HG02938 (cell line): ENCODE measurements around the gene CNTNAP5.

Experiments
- ATAC-seq: cut with Tn5 transposase; IDR thresholded peaks from one replicate; pipeline ENCODE4 v1.9.1; 2021; ENCODE audit warnings: mild to moderate bottlenecking, moderate library complexity; ENCODE audit not compliant: unreplicated experiment

CNTNAP5 gene

DNA sequence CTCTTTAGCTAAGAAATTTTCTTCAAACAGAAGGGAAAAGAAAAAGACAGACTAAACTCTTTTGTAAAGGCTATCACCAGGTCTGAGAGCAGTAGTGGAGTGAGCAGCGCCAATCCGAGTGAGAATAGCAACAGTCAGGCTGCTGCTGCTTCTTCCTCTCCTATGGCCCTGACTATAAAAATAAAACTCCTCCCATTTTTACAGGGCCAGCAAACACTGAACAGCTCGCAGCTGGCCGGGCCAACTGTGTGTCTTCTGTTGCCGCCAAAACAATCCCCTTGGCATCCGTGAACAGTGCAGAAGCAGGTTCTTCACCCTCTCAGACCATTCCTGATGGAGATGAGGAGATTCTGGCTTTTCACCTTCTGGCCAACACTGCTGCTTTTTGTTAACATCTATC is 124.5 kb downstream of the CNTNAP5 start:
- no peak for ATAC-seq

- no peak for ATAC-seq
Measured at GRCh38 chr2:124151691-124152090, 126.6 kb downstream of the CNTNAP5 start.

DNA sequence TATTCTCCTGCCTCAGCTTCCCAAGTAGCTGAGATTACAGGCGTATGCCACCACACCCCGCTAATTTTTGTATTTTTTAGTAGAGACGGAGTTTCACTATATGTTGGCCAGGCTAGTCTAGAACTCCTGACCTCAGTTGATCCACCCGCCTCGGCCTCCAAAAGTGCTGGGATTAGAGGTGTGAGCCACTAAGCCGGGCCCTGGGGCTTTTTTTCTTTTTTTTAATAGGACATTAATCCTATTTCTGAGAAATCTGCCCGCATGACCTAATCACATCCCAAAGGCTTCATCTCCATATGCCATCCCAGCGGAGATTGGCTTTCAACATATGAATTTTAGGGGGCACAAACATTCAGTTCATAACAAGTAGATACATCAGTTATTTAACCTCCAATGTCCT is 128.6 kb downstream of the CNTNAP5 start:
- no peak for ATAC-seq

DNA sequence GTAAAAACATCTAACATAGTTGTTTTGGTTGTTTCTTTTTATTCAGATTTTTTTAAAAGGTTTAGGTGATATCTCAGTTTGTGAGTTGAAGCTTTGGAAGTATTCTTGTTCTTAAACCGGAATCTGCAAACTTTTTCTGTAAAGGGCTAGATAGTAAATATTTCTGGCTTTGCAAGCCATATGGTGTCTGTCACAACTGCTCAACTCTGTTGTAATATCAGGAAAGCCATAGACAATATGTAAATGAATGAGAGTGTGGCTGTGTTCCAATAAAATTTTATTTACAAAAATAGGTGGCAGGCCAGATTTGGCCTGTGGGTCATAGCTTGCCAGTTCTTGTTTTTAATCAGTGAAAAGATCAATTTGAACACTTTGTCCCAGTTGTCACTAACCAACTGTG is 134.1 kb downstream of the CNTNAP5 start:
- ATAC-seq: no peak

DNA sequence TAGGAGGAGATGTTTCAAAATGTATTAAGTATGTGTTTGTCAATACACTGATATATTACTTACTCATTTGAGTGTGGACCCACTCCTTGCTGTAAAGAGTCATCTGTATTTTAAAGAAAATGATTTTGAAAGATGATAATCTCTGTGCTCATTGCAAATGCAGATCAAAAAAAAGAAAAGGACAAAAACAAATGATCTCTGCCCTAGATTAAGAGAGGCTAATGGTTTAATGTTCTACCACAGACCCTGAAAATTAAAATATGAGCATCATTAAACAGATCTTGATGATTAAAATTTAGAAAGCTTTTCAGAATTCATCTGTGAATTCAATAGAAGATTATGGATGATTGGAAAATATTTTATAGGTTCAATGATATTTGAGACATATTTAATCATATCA is 136.5 kb downstream of the CNTNAP5 start:
- ATAC-seq: no peak

DNA sequence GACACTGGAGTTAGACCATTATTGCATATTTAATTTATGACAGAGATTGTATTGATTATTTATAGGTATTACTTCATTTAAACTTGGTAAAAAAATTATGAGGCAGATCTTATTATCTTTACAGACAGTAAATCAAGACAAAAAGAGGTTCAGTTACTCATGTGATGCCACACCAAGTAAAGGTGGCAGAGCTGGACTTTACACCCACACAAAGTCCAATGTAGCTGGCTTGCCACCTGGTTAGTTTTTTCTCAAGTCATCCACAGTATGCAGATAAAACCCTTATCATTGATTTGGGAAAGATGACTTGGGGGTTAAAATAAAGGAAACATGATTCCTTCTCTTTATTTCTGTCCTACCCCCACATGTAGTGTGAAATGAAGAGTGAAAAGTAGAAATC is 137.2 kb downstream of the CNTNAP5 start:
- no peak for ATAC-seq

DNA sequence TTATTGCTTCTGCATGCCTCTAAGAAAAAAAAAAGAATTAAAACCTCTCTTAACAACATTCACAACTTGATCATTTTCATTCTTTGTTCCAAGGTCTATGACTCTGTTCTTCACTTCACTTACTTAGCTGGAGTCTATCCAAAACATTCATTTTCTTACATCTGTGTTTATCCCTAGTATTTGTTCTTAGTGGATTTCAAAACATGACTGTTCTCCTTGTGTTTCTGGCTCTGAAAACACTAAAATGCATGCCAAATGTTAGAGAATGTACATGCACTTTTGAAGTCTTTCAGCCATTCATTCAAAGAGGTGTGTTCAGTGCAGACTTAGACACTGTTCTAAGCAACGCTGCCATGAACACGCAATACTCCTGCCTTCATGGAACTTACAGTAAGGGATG is 138.8 kb downstream of the CNTNAP5 start:
- no peak for ATAC-seq

- ATAC-seq: no peak
Measured at GRCh38 chr2:124165698-124166097, 140.6 kb downstream of the CNTNAP5 start.

- ATAC-seq: no peak
Measured at GRCh38 chr2:124171472-124172063, 146.5 kb downstream of the CNTNAP5 start.

GRCh38 chr2:124178719-124179118 is 153.6 kb downstream of the CNTNAP5 start:
- ATAC-seq: no peak

DNA sequence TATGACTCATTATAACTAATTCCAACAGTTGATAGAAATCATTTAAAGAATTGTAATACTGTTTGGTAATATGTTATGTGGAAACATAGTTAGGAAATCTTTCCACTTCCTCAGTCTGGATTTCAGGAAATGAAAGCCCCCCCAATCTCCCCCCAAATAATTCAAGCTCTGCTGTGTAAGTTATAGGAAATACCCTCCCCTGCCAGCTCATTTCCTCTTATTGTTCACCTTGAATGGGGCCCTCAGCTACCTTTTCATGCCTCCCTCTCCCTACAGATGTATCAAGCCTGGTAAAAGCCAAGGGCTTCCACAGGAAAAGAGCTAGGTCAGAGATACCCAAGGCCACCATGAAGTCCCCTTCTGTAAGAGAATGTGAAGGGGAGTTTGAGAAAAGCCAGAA is 155.5 kb downstream of the CNTNAP5 start:
- no peak for ATAC-seq

DNA sequence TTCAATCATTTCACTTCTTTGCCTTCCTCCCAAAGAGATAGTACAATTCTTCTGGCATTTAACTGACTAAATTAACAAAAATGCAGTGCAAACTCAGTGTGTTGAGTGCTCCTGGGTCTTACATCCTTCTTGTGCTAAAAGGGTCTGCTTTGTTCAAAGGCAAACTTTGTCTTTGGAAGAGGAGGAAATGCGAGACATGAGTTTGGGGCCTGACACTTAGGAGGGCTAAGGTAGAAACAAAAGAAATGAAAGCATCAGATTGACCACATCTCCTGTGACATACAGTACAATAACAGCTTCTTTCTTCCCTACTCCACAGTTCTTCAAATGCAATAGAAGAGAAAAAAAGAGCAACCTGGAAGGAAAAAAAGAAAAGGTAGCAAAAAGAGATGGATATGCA is 161.7 kb downstream of the CNTNAP5 start:
- ATAC-seq: no peak

DNA sequence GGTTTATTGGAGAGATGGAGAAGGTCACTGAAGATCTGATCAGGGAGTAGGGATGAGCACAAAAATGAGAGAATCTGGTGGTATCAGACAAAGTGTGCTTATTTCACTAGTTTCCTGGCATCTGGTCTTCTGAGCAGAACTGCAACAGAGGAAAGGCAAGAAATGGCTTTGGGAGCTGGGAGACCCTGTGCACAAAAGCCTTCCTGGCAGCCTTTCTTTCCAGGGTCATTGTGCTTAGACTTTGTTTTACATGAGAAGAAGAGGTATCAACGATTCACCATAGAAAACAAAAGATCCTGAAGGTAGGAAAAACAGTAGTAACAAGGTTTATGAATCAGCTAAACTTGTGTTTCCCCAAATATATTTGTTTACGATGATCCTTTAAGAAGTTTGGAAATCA is 162.9 kb downstream of the CNTNAP5 start:
- no peak for ATAC-seq

- ATAC-seq: no peak
Measured at GRCh38 chr2:124193706-124194105, 168.6 kb downstream of the CNTNAP5 start.

DNA sequence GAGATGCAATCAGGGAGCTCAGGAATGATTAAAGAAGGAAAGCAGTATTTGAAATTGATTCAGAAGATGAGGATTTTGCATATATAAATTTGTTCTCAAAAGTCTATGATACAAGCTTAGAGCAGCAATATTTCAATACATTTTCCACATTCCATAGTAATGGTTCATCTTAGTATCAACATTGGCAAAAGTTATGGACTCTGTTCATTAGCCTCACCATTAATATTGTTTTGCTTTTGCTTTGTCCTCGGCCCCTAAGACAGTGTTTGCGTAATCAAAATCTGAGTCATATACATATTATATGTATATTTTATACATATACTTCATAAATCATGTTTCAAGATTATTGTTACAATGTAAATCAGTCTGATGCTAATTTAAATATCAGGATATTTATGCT is 176.6 kb downstream of the CNTNAP5 start:
- ATAC-seq: no peak

DNA sequence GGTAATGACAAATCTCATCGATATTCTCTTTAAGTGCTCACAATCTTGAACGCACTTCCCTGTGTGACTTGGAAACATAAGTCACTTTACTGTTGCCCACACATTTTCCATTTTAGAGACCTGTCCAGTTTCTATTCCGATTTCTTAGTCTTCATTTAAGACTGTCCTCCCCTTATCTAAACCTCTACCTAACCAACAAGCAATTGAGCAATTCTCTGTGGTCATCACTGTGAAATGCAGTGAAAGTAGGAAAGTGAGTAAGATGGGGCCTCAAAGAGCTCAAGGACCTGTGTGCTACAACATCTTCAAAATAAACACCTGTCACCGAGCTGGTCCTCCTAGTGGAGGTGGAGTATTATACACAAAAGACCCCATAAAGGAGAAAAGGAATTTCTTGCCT is 184.4 kb downstream of the CNTNAP5 start:
- ATAC-seq: no peak

DNA sequence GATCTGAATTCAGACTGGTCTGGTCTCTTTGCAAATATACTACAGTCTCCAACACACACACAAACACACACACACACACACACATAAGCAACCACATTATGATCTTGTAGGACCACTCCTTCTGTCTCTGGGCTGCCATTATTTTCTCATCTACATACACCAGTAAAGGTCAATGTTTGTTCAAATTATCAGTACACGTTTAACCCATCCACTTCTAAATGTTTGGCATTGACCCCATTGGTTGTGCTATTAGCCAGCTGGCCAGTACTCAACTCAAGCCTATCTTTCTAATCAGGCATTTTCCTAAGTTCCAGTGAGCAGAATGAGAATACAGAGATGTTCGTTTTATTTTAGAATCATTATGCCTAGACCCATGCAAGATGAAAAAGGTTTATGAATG is 186.4 kb downstream of the CNTNAP5 start:
- no peak for ATAC-seq

- ATAC-seq: no peak
Measured at GRCh38 chr2:124213977-124214587, 189.0 kb downstream of the CNTNAP5 start.

- no peak for ATAC-seq
Measured at GRCh38 chr2:124246170-124246569, 221.1 kb downstream of the CNTNAP5 start.

- ATAC-seq: no peak
Measured at GRCh38 chr2:124248386-124248785, 223.3 kb downstream of the CNTNAP5 start.

- no peak for ATAC-seq
Measured at GRCh38 chr2:124250433-124250832, 225.3 kb downstream of the CNTNAP5 start.

- no peak for ATAC-seq
Measured at GRCh38 chr2:124254621-124255020, 229.5 kb downstream of the CNTNAP5 start.

DNA sequence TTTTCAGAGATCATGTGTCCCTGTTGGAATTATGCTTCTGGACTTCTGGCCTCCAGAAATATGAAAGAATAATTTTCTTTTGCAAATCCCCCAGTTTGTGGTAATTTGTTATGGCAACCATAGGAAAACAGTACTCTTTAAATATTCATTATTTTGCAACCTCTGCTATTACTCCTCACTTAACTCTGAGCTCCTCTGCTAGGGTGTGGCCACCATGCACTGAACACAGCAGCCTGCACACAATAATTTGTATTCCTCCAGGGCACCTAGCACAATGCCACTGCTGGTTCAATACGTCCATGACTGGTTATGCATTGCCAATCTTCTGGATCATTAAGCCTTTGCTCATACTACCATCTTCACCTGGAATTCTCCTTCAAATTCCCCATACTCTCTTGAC is 232.0 kb downstream of the CNTNAP5 start:
- no peak for ATAC-seq
